ENCODE data around the gene SHB. TPM values are rescaled to one million over a fixed set of nuclear protein-coding genes. Genes with fewer than 3 reads are reported as not detected.
"Not testable (repeated sequence)": the region's sequence is repeated elsewhere in the genome, so short reads cannot be mapped to it uniquely, and the experiment has no call there.

Gene SHB
- total RNA-seq, 1 experiment from 2014 or later = 27.1 TPM

DNA sequence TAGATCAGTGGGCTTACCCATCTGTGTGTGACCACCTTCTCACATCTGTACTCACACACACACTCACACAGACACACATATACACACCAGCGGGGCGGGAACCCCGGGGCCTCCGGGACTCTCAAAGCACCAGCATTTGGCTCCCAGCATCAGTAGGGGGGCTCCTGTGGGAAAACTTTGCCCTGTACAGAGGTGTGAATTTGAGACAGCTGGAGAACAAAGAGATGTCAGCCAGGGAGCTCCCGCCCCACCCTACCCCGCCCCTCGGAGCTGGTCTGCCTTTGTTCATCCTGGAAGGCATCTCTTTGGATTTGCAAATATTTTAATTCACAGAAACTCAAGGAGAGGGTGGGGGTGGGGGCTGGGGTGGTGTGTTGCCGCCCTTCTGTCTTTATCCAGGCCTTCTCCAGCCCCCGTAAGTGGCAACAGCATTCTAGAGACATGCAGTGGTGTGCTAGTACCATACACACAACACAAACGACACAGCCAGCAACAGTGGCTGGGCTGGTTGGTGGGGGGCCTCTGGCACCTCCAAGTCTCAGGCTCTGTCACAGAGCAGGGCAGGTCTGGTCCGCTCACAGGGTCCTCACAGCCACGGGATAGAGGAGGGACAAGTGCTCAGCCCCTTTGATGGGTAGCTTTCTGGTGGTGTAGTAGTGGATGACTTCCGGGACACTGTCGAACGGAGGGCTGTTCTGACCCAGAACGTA lies 149.6 kb downstream of the SHB start:
- no peak for DNase-seq (ENCODE audit: low read depth)

DNA sequence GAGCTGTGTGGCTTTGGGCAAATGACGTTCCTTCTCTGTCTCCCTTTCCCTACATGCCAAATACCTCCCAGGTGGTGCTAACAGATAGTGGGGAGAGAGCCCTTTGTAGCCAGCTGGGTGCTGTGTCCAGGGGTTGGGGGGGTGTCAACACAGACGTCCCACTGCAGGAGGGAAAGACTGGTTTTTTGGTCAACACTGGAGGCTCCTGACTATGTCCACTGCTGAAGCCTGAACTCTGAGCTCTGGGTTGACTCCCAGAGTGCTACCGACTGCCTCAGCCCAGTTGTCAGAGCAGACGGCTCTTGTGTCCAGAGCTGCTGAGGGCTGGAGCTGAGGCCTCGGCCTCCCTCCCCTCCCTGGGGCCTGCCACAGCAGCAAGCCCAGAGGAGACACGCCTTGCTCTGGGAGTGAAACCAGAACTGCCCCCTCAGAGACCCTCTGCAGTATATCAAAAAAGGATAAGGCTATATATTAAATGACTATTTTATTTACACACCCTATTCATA lies 150.3 kb downstream of the SHB start:
- DNase-seq (ENCODE audit: low read depth) = no peak

DNA sequence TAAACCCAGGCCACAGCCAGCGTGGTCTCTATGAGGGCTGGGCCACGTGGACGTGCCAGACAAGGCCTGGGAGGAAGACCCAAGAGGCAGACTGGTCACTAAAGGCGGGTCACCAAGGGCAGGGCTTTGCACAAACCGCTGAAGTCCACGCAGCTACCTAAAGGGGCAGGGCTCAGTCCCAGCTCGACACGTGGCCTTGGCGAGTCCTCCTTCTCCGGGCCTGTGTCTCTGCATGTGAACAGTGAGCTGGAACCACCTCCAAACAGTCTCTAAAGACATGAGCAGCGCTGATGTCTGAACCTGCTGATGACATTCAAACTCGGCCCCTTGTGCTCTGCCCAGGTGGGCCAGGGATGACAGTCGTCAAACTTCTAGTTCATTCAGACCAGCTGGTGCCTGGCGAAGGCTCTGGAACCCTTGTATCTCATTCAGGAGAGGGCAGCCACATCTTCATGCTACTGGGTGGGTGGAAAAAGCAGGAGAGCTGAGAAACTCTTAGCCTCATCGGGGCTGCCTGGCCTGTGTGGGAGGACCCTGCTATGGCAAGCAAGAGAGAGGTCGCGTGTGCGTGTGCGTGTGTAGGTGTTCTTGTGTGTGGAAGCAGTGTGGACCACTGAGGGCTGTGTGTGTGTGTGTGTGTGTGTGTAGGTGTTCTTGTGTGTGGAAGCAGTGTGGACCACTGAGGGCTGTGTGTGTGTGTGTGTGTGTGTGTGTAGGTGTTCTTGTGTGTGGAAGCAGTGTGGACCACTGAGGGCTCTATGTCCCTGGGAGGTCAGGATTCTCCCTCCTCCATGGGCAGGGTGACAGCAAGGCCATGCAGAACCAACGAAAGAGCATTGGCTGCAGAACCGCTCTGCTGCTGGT lies 151.0 kb downstream of the SHB start:
- no peak for DNase-seq (ENCODE audit: low read depth)

DNA sequence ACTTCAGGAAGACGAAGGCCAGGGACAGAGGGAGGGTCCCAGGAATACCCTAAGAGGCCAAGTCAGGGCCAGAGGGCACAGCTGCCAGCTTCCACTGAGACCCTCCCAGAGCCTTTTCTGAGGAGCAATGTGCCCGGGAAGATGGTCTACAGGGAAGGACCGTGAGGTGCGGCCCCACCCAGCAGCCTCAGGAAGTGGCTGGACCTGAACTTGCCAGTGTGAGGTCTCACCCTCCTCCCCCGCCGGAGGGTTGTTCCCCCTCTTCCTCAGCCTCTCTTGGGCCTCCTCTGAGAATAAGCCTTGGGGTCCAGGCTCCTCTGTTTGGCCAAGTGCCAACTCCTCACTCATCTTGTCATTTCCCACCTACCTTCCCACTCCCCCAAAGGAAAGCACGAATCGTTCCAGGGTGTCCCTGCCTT lies 151.7 kb downstream of the SHB start:
- no peak for DNase-seq (ENCODE audit: low read depth)

- no peak for DNase-seq (ENCODE audit: low read depth)
These were observed 152.3 kb downstream of the SHB start for GRCh38 chr9:37916471-37917312.

DNA sequence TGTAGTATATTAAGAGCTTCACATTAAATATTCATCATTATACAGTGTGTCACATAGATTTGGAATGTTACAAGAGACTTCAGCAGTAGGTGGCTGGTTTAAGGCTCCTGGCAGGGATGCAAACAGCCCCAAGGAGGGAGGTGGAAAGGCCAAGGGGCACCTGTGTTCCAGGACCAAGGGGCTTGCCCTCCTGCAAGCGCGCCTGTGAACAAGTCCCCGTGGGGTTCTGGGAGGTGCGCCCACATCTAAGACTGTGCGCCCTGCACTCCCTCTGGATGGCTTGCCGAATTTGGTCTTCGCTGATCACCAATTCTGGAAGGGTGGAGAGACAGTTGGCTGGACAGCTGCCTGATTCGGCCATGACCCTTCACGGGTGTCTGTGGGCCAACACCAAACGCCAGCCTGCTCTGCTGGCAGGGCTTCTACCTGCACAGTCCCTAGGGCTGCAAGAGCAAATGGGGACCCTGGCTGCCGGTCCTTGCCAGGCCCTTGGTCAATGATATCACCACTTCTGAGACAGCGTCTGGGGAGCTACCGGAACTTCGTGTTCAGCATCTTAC lies 153.0 kb downstream of the SHB start:
- no peak for DNase-seq (ENCODE audit: low read depth)

- DNase-seq (ENCODE audit: low read depth) = no peak
These were observed 154.2 kb downstream of the SHB start for GRCh38 chr9:37914701-37915358.

- DNase-seq (ENCODE audit: low read depth) = no peak
These were observed 154.9 kb downstream of the SHB start for GRCh38 chr9:37914154-37914551.

DNA sequence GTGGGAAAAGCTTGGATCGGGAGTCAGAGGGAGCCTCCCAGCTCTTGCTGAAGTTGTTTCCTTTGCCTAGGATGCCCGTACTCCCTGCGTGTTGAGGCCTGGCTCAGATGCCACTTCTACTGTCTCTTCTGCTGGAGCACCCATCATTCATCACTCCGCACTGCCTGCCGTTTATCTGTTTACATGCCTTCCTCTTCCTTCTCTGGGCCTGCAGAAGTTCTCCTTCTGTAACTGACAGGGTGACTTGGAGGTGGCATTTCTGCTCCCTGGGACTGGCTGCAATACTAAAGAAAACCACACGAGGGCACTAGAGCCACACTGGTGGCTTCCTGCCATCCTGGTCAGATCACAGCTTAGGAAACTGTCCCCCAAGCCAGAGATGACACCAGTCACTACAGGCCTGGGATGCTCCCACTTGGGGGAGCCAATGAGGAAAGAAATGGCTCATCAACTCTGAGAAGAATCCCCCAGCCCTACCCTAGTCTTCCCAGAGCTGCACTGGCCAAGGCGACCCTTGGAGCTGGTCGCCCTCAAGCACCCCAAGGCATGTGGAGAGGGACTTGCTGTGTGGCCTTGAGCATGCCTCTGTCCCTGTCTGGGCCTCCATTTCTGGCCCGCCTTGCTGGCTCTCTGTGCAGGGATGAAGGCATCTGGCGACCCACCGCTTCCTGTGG lies 155.4 kb downstream of the SHB start:
- DNase-seq (ENCODE audit: low read depth) = peak; percentile 75

DNA sequence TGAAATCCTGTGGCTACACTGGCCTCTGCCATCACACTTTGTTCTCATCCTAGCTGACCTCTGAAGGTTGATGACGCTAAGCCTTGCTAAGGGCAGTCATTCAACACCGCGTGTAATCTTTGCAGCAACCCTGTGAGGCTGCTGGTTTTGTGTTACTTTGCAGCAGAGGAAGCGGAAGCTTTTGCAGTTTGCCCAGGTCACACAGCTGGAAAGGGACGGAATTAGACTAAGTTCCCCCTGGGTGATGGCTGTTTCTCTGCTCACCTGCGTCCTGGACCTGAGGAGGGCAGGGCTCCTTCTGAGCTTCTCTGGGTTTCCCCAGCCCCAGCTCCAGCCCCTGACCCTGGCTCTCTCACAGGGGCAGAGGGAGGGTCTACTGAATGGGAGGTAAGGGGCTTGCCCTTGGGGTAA lies 157.8 kb downstream of the SHB start:
- DNase-seq (ENCODE audit: low read depth) = no peak

GRCh38 chr9:37910271-37910670 lies 158.8 kb downstream of the SHB start:
- no peak for DNase-seq (ENCODE audit: low read depth)

DNA sequence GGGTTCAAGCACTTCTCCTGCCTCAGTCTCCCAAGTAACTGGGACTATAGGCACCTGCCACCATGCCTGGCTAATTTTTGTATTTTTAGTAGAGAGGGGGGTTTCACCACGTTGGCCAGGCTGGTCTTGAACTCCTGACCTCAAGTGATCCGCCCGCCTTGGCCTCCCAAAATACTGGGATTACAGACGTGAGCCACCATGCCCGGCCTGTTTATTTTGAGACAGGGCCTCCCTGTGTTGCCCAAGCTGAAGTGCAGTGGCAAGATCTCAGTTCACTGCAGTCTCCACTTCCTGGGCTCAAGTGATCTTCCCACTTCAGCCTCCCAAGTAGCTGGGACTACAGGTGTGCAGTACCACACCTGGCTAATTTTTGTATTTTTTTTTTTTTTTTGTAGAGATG lies 159.2 kb downstream of the SHB start:
- not testable (repeated sequence) for DNase-seq (ENCODE audit: low read depth)

- DNase-seq (ENCODE audit: low read depth) = no peak
These were observed 159.7 kb downstream of the SHB start for GRCh38 chr9:37909326-37909725.

GRCh38 chr9:37908698-37909186 lies 160.3 kb downstream of the SHB start:
- DNase-seq (ENCODE audit: low read depth) = peak; percentile 55

- DNase-seq (ENCODE audit: low read depth) = no peak
These were observed 160.7 kb downstream of the SHB start for GRCh38 chr9:37908283-37908682.

DNA sequence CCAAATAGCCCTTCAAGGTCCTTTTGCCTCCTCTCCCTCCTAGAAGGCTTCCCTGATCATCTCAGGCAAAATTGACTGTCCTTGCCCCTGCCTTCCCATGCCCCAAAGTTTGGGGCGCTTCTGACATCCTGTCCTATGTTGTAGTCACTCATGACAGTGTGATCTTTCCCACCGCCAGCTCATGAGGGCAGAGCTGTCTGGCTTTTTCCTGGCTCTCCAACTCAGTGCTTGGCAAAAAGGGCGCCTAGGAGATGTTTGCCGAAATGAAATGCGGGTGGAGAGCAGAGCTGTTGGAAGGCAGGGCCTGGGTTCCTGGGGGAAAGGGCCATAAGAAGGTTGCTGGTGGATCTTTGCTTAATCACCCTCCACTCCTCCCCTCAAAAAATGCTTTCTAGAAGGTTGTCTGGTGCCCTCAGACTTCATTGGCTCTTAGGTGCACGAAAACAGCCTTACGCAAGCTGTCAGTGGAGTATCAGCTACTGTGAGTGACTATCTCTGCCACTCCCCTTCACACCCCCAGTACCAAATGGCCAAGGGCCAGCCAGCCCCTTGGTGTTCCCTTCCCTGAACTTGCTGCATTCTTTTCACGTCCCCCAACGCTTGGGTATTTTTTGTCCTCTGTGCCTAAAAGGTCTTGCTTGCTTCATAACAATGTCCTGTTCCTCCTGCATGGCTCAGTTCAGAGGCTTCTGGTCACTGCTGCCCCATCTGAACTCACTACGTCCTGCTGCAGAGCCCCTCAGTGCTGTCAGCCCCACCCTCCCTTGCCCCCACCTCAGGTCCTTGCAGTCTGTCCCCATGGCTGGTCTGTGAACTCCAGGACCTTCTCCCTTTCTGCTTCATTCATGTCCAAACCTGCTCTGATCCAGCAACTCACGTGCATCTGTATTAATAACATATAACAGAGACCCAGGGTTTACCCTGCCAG lies 162.5 kb downstream of the SHB start:
- DNase-seq (ENCODE audit: low read depth) = no peak

- no peak for DNase-seq (ENCODE audit: low read depth)
These were observed 163.3 kb downstream of the SHB start for GRCh38 chr9:37905776-37906175.

GRCh38 chr9:37905131-37905505 lies 163.9 kb downstream of the SHB start:
- no peak for DNase-seq (ENCODE audit: low read depth)

Measured in LHCN-M2 (cell line).